WI38 (cell line): ENCODE data around the gene SAMD4A.

ENCODE experiments used
- H3K4me3 ChIP-seq: 2 replicates; pipeline ENCODE4 v1.5.1; 2011; ENCODE audit warnings: low read depth, mild to moderate bottlenecking, control low read depth, low read length
- TF ChIP-seq, protein P1 (sequence below): IDR thresholded peaks from 2 replicates; pipeline ENCODE4 v1.5.1; 2012; ENCODE audit warnings: low read depth, mild to moderate bottlenecking, control low read depth, low read length

SAMD4A gene

DNA sequence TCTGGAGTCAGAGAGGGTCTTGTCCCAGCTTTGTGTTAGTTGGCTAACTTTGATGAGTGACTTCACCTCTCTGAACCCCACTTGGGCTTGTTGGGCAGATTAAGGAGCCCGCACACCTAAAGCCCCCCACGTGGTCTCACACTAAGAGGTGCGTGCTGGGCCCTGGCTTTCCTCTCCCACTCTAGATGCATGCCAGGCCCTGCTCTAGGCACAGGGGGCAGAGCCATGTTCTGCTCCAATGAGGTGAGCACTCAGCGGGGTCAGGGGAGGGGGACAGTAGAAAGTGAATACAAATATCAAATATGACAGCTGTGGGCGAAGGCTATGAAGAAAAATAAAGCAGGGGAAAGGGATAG, 216.7 kb downstream of the SAMD4A start:
- no peak overlapping the region for H3K4me3 ChIP-seq
- TF ChIP-seq, protein P1, sequence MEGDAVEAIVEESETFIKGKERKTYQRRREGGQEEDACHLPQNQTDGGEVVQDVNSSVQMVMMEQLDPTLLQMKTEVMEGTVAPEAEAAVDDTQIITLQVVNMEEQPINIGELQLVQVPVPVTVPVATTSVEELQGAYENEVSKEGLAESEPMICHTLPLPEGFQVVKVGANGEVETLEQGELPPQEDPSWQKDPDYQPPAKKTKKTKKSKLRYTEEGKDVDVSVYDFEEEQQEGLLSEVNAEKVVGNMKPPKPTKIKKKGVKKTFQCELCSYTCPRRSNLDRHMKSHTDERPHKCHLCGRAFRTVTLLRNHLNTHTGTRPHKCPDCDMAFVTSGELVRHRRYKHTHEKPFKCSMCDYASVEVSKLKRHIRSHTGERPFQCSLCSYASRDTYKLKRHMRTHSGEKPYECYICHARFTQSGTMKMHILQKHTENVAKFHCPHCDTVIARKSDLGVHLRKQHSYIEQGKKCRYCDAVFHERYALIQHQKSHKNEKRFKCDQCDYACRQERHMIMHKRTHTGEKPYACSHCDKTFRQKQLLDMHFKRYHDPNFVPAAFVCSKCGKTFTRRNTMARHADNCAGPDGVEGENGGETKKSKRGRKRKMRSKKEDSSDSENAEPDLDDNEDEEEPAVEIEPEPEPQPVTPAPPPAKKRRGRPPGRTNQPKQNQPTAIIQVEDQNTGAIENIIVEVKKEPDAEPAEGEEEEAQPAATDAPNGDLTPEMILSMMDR, result no peak

DNA sequence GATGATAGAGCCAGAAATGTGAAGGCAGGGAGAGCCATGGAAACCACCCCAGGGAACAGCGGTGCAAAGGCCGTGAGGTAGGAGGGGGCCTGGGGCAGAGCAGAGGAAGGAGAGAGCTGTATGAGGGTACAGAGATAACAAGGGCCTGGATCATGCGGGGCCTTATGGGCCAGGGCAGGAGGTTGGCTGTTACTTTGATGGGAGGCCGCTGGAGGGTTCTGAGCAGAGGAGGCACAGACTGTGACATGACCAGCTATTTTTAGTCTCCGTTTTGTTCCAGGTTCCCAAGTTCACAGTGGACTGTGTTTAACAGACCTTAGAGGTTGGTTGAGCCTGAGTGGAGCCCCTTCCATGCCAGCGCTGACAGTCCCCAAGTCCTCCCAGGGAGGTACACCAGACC, 217.1 kb downstream of the SAMD4A start:
- TF ChIP-seq, protein P1, result no peak
- H3K4me3 ChIP-seq, result no peak overlapping the region

DNA sequence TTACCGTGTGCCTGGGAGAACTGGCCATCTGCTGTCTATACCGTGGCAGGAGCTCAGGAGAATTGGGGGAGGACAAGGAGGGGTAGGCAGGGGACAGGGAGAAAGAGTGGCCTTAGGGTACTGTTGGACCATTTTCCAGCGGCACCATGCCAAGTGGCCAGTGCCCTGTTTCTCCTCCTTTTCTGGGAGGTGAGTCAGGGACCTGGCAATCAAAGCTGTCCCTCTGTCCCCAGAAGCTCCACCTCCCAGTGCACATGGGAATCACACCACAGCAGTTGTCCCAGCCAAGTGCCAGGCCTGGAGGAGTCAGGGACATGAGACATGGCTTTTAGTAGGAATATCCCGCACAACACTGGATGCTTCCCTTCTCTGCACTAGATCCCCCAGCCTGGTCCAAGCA, 217.7 kb downstream of the SAMD4A start:
- TF ChIP-seq, protein P1, result no peak
- no peak overlapping the region for H3K4me3 ChIP-seq

DNA sequence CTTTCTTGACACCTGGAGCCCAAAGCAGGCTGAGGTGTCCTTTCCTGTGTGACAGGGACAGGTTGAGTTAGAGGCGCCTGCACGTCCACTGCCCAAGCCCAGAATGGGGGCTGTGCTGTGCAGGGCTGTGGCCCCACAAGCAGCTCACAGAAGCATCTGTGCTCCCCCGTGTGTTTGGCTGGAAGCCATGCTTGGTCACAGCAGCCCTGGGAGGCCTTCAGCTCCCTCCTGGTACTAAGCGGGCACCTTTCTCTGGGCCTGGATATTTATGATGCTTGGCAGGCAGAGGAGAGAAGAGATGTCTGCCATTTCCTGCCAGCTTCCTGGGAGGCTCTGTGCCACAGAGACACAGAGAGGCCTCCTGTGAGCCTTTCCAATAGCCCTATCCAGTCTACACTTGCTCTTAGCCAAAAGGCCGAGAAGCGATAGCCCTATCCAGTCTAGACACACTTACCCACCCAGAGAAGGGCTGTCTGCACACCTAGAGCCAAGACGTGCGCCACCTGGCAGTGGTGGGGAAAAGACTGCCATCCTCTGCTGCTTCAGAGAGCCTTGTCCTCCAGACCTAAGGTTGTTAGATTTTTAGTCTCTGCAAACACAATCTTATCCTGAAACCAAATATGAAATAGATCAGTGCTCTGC, 218.3 kb downstream of the SAMD4A start:
- TF ChIP-seq, protein P1, result no peak
- no peak overlapping the region for H3K4me3 ChIP-seq

DNA sequence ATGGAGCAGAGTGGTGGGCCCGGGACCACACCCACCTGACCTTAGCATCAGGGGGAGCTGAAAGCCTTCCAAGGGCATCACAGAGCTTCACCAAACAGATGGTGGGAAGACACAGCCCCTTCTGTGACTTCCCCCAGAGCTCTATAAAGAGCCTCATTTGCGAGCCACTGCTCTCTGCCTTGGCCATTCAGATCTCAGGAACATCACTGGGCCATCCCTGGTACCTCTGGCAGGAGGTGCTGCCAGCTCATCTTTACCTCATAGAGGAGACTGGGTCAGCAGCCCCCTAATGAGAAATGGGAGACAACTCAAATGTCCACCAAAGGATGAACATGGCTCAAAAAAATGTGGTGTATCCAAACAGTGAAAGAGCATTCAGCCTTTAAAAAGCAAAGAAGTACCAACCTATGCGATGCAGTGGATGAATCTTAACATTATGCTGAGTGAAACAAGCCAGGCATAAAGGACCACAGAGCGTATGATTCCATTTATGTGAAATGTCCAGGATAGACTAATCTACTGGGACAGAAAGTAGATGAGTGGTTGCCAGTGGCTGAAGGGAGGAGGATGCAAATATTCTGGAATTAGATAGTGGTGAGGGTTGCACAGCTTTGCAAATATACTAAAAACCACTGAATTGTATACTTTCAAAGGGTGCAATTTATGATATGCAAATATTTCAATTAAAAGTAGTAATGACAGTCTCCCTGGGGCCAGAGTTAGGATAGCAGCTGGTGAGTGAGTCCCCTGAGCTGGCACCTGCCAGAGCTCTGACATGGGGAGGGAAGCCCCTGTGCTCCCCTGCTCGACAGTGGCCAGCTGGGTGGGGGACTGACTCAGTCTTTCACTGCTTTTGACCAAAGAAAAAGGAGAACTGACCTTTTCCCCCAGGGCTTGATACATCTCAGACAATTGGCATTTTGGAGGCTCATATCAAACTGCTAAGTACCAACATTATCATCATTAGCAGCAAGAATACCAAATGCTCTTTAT, 219.1 kb downstream of the SAMD4A start:
- TF ChIP-seq, protein P1, result no peak
- H3K4me3 ChIP-seq, result no peak overlapping the region

DNA sequence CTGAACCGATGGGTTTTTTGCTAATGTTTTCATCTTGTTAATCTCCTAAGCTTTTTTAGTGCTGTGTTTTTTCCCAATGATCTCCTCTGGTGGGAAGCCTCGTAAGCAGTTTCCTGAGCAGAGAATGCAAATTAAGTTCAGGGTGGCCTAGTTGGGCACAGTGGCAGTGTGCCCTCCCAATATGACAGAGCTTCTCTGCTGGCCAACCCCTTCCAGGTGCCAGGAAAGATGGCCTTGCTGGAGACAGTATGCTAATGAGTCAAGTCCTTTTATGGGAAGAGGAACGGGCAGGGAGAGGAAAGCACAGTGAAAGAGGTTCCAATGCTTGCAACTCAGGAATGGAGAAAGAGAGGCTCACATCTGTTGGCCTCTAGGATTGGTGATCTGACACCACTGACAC, 219.9 kb downstream of the SAMD4A start:
- TF ChIP-seq, protein P1, result no peak
- H3K4me3 ChIP-seq, result no peak overlapping the region

DNA sequence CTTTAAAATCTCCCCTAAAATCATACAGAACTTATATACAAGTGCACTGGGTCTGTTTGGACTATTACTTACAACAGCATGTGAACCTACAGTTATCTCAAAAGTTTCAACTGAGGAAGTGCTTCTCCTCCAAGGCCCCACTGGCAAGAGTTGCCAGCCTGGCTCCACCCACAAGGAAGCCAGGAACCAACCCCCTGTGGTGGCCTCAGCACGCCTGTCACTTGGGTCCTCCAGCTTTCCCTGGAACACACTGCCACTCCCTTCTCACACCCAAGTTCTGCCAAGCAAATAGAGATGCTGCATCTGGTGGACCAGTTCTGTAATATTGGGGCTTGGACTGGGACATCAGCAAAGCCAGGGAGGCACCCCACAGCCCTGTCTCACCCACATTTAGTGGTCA, 220.3 kb downstream of the SAMD4A start:
- TF ChIP-seq, protein P1, result no peak
- no peak overlapping the region for H3K4me3 ChIP-seq
